PC-9 (cell line): Measurements from ENCODE around the gene MAU2. TPM values are rescaled to one million over a fixed set of nuclear protein-coding genes. Genes with fewer than 3 reads are reported as not detected.

Source experiments
- BruUV-seq: library from RNA; stranded (reverse); fragments of 400-500 nt; replicated peaks from 2 replicates; lab custom pipeline; 2021; lab: Mats Ljungman, UMichigan
- CTCF ChIA-PET: fragments of 300-600 bp; sonication (Branson Sonifier 250); formaldehyde crosslinking; loops from one replicate; lab custom pipeline; 2022; ENCODE audit warnings: antibody characterized with exemption; lab: Charles Lee
- POLR2A ChIA-PET: fragments of 300-600 bp; sonication (Branson Sonifier 250); formaldehyde crosslinking; loops from one replicate; lab custom pipeline; 2022; ENCODE audit warnings: antibody characterized with exemption; ENCODE audit not compliant: unreplicated experiment; lab: Charles Lee
- DNase-seq, 2 experiments: peaks; one replicate each; pipeline versions ENCODE4 v3.0.0 to v3.0.0-alpha.2; 2015 to 2022; ENCODE audit warnings: mixed read lengths in 1 of 2
- H2AFZ ChIP-seq: fragments of 200-600 bp; sonication (generic); 2 replicates; pipeline ENCODE4 v1.8.1; 2017; ENCODE audit warnings: antibody characterized with exemption
- H3F3A ChIP-seq: fragments of 200-600 bp; sonication (generic); 2 replicates; pipeline ENCODE4 v1.8.1; 2017; ENCODE audit warnings: antibody characterized with exemption, mild to moderate bottlenecking, low read depth; ENCODE audit not compliant: insufficient read depth
- H3K27ac ChIP-seq: fragments of 200-600 bp; sonication (generic); 2 replicates; pipeline ENCODE4 v1.6.1; 2016; ENCODE audit warnings: mixed run types
- H3K27me3 ChIP-seq: fragments of 200-600 bp; sonication (generic); 2 replicates; pipeline ENCODE4 v1.6.1; 2016; ENCODE audit warnings: low read depth, mixed run types; ENCODE audit not compliant: insufficient read depth
- H3K36me3 ChIP-seq: fragments of 200-600 bp; sonication (generic); 2 replicates; pipeline ENCODE4 v1.6.1; 2016; ENCODE audit warnings: low read depth, mixed run types
- H3K4me1 ChIP-seq: fragments of 200-600 bp; sonication (generic); replicated peaks from 2 replicates; pipeline ENCODE4 v1.6.1; 2016; ENCODE audit warnings: mixed run types; ENCODE audit not compliant: insufficient read depth
- H3K4me2 ChIP-seq: fragments of 200-600 bp; sonication (generic); 2 replicates; pipeline ENCODE4 v1.6.1; 2017; ENCODE audit warnings: mixed run types
- H3K4me3 ChIP-seq: fragments of 200-600 bp; sonication (generic); 2 replicates; pipeline ENCODE4 v1.6.1; 2016; ENCODE audit warnings: mixed run types
- H3K79me2 ChIP-seq: fragments of 200-600 bp; sonication (generic); 2 replicates; pipeline ENCODE4 v1.6.1; 2017; ENCODE audit warnings: low read depth, mixed run types
- H3K9me2 ChIP-seq: fragments of 200-600 bp; sonication (generic); 2 replicates; pipeline ENCODE4 v1.8.1; 2017; ENCODE audit warnings: mild to moderate bottlenecking; ENCODE audit not compliant: insufficient read depth
- H3K9me3 ChIP-seq: fragments of 200-600 bp; sonication (generic); 2 replicates; pipeline ENCODE4 v1.8.1; 2016; ENCODE audit warnings: low read depth; ENCODE audit not compliant: insufficient read depth
- H4K20me1 ChIP-seq: fragments of 200-600 bp; sonication (generic); 2 replicates; pipeline ENCODE4 v1.8.1; 2017; ENCODE audit not compliant: insufficient read depth
- CTCF ChIP-seq: fragments of 200-600 bp; sonication (generic); conservative IDR thresholded peaks from 2 replicates; pipeline ENCODE4 v1.6.1; 2017; ENCODE audit warnings: mixed run types, antibody characterized with exemption, mild to moderate bottlenecking, moderate library complexity
- EZH2 ChIP-seq: fragments of 200-600 bp; sonication (generic); IDR thresholded peaks from 2 replicates; pipeline ENCODE4 v1.8.0; 2017; ENCODE audit warnings: antibody characterized with exemption, low read depth
- intact Hi-C: fragments of 100-400 bp; cut with micrococcal nuclease; formaldehyde crosslinking; loops from one replicate; pipeline ENCODE4 v1.10.0; 2022; ENCODE audit not compliant: unreplicated experiment
- total RNA-seq: library from RNA; stranded (reverse); gene quantifications from 2 replicates; pipeline ENCODE4 v1.2.3, GENCODE V29; 2021

Gene MAU2
- total RNA-seq, 1 experiment from 2014 or later, result 46.1 TPM

GRCh38 chr19:19406878-19407632 is 86.4 kb downstream of the MAU2 start:
- DNase-seq, result peak in 1 of 2 experiments; percentile 65
- no peak for TF ChIP-seq EZH2
- TF ChIP-seq CTCF, result peak; percentile 47; the same call in 1 of the 2 replicates
- Histone ChIP-seq H3K36me3 (no peaks in the 10 kb centered on the region), H3K4me3 (peak overlapping the region; percentile 92), H3K27ac (peak overlapping the region; percentile 31; the same call in 1 of the 2 replicates), H3K4me1 (peaks cover 68% of the 10 kb centered on the region), H3K9me2 (no peaks in the 10 kb centered on the region), H3K4me2 (peak overlapping the region; percentile 95), H2AFZ (no peak overlapping the region), H4K20me1 (peaks cover 58% of the 10 kb centered on the region), H3K27me3 (no peaks in the 10 kb centered on the region), H3F3A (peaks cover 66% of the 10 kb centered on the region), H3K79me2 (peaks cover 83% of the 10 kb centered on the region), H3K9me3 (no peaks in the 10 kb centered on the region)
- CTCF ChIA-PET, result no interaction called here
- intact Hi-C loops, result no loop called here
- POLR2A ChIA-PET, result no interaction called here
- no TSS peak for BruUV-seq

- Histone ChIP-seq H2AFZ (no peak overlapping the region), H3K4me2 (peak overlapping the region; percentile 95), H3K79me2 (peaks cover 83% of the 10 kb centered on the region), H3K27me3 (no peaks in the 10 kb centered on the region), H3F3A (peaks cover 62% of the 10 kb centered on the region), H3K9me2 (no peaks in the 10 kb centered on the region), H3K9me3 (no peaks in the 10 kb centered on the region), H3K36me3 (no peaks in the 10 kb centered on the region), H3K27ac (no peak overlapping the region), H3K4me3 (peak overlapping the region; percentile 92; the same call in 1 of the 2 replicates), H3K4me1 (peaks cover 64% of the 10 kb centered on the region), H4K20me1 (peaks cover 63% of the 10 kb centered on the region)
- intact Hi-C loops, result no loop called here
- DNase-seq, result no peak
- no TSS peak for BruUV-seq
- ChIA-PET POLR2A (no interaction called here), CTCF (no interaction called here)
- no peak for TF ChIP-seq EZH2
- no peak for TF ChIP-seq CTCF
Observed at GRCh38 chr19:19407633-19407930, 87.0 kb downstream of the MAU2 start.

Other genes starting within 250 kb of the MAU2 start
- gene TMEM161A, start 182.4 kb upstream of the MAU2 start, total RNA-seq, result 41.1 and 53.6 TPM in 2 replicates
- gene MEF2B, start 150.6 kb upstream of the MAU2 start, total RNA-seq, result 1.8 and 3.9 TPM in 2 replicates
- 23.1 and 24.9 TPM in 2 replicates for gene BORCS8, start 128.7 kb upstream of the MAU2 start, total RNA-seq
- gene RFXANK, start 128.6 kb upstream of the MAU2 start, total RNA-seq, result 132 and 161 TPM in 2 replicates
- 25.7 and 28.7 TPM in 2 replicates for gene NR2C2AP, start 117.4 kb upstream of the MAU2 start, total RNA-seq
- gene NCAN, start 108.9 kb upstream of the MAU2 start, total RNA-seq, result not detected in 2 replicates
- gene TM6SF2, start 47.5 kb upstream of the MAU2 start, total RNA-seq, result not detected in 2 replicates
- gene SUGP1, start 320 bp upstream of the MAU2 start, total RNA-seq, result 39.9 and 56.7 TPM in 2 replicates
- gene GATAD2A, start 84.8 kb downstream of the MAU2 start, total RNA-seq, result 97.8 and 129 TPM in 2 replicates
- 2.0 and 3.3 TPM in 2 replicates for gene TSSK6, start 194.7 kb downstream of the MAU2 start, total RNA-seq
- 203 and 309 TPM in 2 replicates for gene NDUFA13, start 195.4 kb downstream of the MAU2 start, total RNA-seq
- 18.5 and 21.9 TPM in 2 replicates for gene YJEFN3, start 208.1 kb downstream of the MAU2 start, total RNA-seq
- 1.1 and 2.5 TPM in 2 replicates for gene CILP2, start 217.4 kb downstream of the MAU2 start, total RNA-seq